Vagina (tissue), 2 donors: ENCODE measurements around the gene PIP5KL1.
A peak's percentile ranks its signal among the peaks of the same experiment; 100 is the strongest.

Experiments
- CTCF ChIP-seq, 3 experiments: fragments of 450-650 bp in 2 of 3; fragments of 200-600 bp in 1 of 3; sonication (generic) in 1 of 3; IDR thresholded peaks; one replicate each; pipeline ENCODE4 v1.5.1; 2017 to 2019; ENCODE audit warnings: antibody characterized with exemption in 3 of 3, mild to moderate bottlenecking in 2 of 3, moderate library complexity in 2 of 3
- POLR2AphosphoS5 ChIP-seq, 2 donors: sonication (generic); formaldehyde crosslinking; IDR thresholded peaks; one replicate each; pipeline ENCODE4 v1.9.0; 2017; ENCODE audit warnings: antibody characterized with exemption in 2 of 2, mild to moderate bottlenecking in 2 of 2, low read depth in 1 of 2; ENCODE audit not compliant: insufficient read depth in 1 of 2

GRCh38 chr9:127931092-127931881 lies 710 bp upstream of the PIP5KL1 start:
- TF ChIP-seq CTCF (IDR thresholded peaks at IDR 0.05) (no peak), POLR2AphosphoS5 (IDR thresholded peaks at IDR 0.05; ENCODE audit: insufficient read depth in 1 of 2, low read depth in 1 of 2) (peak in 1 of 2 donors; percentile 11)
